ENCODE measurements around the gene APBB2.

The APBB2 gene

GRCh38 chr4:40785727-40786126 is 428.6 kb downstream of the APBB2 start:
- no peak overlapping the region for H3K4me3 ChIP-seq (ENCODE audit: low read depth, low read length)
- TF ChIP-seq, protein P1, sequence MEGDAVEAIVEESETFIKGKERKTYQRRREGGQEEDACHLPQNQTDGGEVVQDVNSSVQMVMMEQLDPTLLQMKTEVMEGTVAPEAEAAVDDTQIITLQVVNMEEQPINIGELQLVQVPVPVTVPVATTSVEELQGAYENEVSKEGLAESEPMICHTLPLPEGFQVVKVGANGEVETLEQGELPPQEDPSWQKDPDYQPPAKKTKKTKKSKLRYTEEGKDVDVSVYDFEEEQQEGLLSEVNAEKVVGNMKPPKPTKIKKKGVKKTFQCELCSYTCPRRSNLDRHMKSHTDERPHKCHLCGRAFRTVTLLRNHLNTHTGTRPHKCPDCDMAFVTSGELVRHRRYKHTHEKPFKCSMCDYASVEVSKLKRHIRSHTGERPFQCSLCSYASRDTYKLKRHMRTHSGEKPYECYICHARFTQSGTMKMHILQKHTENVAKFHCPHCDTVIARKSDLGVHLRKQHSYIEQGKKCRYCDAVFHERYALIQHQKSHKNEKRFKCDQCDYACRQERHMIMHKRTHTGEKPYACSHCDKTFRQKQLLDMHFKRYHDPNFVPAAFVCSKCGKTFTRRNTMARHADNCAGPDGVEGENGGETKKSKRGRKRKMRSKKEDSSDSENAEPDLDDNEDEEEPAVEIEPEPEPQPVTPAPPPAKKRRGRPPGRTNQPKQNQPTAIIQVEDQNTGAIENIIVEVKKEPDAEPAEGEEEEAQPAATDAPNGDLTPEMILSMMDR (IDR thresholded peaks at IDR 0.05; ENCODE audit: low read depth, low read length): no peak

DNA sequence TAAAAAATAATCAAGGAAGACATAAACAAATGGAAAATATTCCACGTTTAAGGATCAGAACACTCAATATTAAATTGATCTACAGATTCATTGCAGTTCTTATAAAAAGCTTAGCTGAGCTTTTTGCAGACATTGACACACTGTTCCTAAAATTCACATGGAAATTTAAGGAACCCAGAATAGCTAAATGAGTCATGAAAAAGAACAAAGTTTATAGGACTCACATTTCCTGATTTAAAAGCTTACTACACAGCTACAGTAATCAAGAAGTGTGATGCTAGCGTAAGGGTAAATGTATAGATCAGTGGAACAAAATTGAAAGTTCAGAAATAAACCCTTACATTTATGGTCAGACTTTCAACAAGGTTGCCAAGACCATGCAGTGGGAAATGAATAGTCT is 431.5 kb downstream of the APBB2 start:
- H3K4me3 ChIP-seq (ENCODE audit: low read depth, low read length): no peak overlapping the region
- TF ChIP-seq, protein P1 (IDR thresholded peaks at IDR 0.05; ENCODE audit: low read depth, low read length): no peak

DNA sequence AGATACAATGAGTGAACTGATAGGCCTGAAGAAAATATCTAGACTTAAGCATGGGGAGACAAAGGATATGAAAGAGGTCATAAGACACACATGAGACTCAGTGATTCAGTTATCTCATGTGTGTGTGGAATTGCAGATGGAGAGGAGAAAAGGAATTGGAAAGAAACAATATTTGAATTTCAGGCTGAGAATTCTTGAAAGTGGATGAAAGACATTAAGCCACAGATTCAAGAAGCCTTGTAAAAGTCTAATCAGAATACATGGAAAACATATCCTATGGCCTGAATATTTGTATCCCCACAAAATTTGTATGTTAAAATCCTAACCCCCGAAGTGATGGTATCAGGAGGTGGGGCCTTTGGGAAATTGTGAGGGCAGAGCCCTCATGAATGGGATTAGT is 436.3 kb downstream of the APBB2 start:
- TF ChIP-seq, protein P1 (IDR thresholded peaks at IDR 0.05; ENCODE audit: low read depth, low read length): no peak
- H3K4me3 ChIP-seq (ENCODE audit: low read depth, low read length): no peak overlapping the region

GRCh38 chr4:40769266-40769665 is 445.1 kb downstream of the APBB2 start:
- H3K4me3 ChIP-seq (ENCODE audit: low read depth, low read length): no peak overlapping the region
- TF ChIP-seq, protein P1 (IDR thresholded peaks at IDR 0.05; ENCODE audit: low read depth, low read length): no peak

DNA sequence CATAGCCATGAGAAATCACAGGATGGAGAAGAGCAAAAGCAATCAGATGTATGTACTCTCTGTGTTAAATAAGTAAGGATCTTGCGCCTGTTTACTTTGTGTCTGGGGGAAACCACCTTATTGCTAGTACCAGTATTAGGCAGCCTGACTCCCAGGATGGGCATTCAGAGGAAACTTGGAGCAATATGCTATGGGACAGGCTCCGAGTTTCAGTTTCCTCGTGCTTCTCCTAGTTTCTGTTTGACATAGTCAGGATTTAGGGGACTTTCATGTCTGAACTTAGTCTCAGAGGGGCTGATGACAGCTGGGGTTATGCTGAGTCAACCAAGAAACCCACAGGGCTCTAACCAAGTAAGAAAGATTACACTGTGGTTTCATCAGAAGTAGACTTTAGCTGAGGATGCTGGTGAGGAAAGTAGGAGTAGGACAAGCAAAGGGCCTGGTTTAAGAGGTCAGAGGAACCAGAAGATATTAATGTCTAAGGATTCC is 451.1 kb downstream of the APBB2 start:
- TF ChIP-seq, protein P1 (IDR thresholded peaks at IDR 0.05; ENCODE audit: low read depth, low read length): no peak
- H3K4me3 ChIP-seq (ENCODE audit: low read depth, low read length): no peak overlapping the region

Data from WI38 (cell line).